Tibial nerve (tissue), 3 donors: ENCODE measurements around the gene VRK1.

Experiments
- CTCF ChIP-seq, 5 experiments: fragments of 200-600 bp in 3 of 5; fragments of 450-650 bp in 2 of 5; sonication (generic) in 3 of 5; IDR thresholded peaks; one replicate each; pipeline ENCODE4 v1.5.1; 2016 to 2019; ENCODE audit warnings: antibody characterized with exemption in 5 of 5, mild to moderate bottlenecking in 3 of 5, moderate library complexity in 2 of 5
- POLR2A ChIP-seq, 2 donors: fragments of 450-650 bp; IDR thresholded peaks; one replicate each; pipeline ENCODE4 v1.6.1; 2017; ENCODE audit warnings: antibody characterized with exemption in 2 of 2, mild to moderate bottlenecking in 2 of 2, moderate library complexity in 2 of 2

- no peak for TF ChIP-seq CTCF (IDR thresholded peaks at IDR 0.05)
- TF ChIP-seq POLR2A (IDR thresholded peaks at IDR 0.05) = no peak
Observed at GRCh38 chr14:96772929-96773328, 24.3 kb upstream of the VRK1 start.
